GM21447 (cell line): Measurements from ENCODE around the gene SERPINB6.
"Not testable (repeated sequence)": the region's sequence is repeated elsewhere in the genome, so short reads cannot be mapped to it uniquely, and the experiment has no call there.

ENCODE experiments used
- ATAC-seq: cut with Tn5 transposase; IDR thresholded peaks from one replicate; pipeline ENCODE4 v1.9.1; 2021; ENCODE audit not compliant: unreplicated experiment

The SERPINB6 gene

DNA sequence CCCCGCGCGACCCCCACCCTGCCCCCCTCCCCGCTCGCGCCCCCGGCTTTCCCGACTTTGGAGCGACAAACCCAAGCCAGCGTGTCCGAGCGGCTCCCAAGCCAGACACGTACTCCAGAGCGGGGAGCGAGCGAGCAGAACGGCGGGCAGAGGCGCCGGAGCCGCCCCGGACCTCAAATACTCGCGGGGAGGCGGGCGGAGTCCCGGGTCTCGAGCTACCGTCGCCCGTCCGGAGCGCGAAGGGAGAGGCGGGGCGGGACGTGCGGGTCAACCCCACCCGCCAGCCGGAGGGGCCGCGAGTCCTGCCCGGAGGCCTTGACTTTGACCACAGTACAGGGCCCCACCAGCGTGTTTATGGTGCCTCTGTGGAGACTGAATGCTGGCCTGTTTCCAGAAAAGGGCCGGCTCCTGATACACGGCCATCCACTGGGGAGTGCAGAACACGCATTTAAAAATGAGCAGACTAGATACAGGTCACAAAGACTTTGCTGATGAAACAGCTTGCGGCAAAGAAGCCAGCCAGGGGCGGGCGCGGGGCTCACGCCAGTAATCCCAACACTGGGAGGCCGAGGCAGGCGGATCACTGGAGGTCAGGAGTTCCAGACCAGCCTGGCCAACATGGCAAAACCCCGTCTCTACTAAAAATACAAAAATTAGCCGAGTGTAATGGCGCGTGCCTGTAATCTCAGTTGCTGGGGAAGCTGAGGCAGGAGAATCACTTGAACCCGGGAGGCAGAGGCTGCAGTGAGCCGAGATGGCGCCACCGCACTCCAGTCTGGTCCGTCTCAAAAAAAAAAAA, at the start of gene SERPINB6:
TSS of gene SERPINB6 (minus strand) at position 148 of the 799 bp plus-strand sequence. CDS start 12,235 bp downstream, outside the sequence.
- no peak for ATAC-seq

GRCh38 chr6:3019749-3020320, 48.5 kb upstream of the SERPINB6 start:
- no peak for ATAC-seq

DNA sequence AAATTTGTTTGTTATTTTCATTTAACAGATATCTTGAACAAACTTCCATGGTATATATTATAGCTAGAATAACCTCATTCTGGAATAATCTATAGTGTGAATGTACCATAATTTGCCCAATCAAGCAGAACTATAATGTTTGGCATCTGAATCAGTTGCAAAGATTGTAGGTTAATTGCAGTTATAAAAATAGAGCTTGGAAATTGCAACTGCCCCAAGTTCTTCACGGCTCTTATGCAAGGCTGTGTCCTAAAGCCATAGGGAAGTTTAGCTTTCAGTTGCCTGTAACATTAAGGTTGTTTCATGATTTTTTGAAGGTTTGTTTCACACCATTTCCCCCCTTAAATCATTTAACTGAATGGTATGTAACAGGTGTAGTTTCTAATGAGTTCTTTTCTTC, 47.7 kb upstream of the SERPINB6 start:
- ATAC-seq = no peak

DNA sequence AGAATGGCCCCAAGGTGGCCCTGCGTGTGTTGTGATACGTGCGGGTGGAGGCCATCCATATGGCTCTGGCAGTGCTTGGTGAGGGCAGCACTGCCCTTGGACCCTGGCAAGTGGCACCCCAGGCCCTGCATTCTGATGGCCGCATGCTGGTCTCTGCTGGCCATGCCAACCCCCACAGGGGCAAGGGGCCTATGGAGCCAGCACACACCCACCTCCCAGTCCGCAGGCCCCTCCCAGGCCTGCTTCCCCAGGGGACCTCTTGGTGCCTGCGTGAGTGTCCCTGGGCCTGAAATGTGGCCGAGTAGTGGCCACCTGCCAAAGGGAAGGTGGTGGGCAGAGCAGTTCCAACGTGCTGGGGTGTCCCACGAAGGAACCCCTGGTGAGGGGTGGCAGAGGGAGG, 45.9 kb upstream of the SERPINB6 start:
- ATAC-seq = no peak

- ATAC-seq = no peak
Measured at GRCh38 chr6:3016473-3017280, 45.3 kb upstream of the SERPINB6 start.

- no peak for ATAC-seq
Measured at GRCh38 chr6:3015144-3015543, 43.8 kb upstream of the SERPINB6 start.

- no peak for ATAC-seq
Measured at GRCh38 chr6:3014675-3015066, 43.3 kb upstream of the SERPINB6 start.

DNA sequence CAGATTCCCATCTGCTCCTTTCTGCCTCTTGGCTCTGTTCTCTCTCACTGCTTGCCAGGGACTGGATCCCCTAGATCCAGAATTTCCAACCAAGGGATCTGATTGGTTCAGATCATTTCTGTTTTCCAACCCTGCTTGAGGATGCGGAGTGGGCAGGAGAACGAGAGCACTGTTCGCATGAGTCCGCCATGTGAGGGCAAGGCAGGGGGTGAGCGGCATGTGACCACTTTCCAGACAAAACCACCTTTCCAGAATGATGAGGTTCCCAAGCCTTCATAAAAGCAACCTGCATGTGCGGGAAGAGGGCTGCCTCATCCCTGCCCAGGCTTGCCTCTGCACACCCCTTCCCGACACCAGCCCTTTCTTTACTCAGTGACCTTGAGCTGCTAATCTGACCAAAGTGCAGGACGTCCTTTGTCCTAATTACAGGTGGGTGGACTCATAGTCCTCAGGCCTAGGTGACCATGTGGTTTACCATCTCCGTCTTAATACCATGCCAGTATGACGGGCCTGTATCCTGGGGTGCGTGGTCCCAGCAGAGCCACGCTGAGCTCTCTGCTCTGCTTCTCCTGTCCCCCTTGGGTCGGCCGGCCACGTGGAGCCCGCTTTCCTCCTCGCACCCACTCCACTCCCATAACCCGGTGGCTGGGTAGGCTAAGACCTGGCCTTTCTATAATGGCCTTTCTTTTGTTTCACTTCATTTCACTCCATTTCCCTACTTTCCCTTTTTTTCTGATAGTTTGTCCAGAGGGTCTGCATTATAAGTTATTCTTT, 42.7 kb upstream of the SERPINB6 start:
- no peak for ATAC-seq

GRCh38 chr6:3013486-3013885, 42.1 kb upstream of the SERPINB6 start:
- no peak for ATAC-seq

DNA sequence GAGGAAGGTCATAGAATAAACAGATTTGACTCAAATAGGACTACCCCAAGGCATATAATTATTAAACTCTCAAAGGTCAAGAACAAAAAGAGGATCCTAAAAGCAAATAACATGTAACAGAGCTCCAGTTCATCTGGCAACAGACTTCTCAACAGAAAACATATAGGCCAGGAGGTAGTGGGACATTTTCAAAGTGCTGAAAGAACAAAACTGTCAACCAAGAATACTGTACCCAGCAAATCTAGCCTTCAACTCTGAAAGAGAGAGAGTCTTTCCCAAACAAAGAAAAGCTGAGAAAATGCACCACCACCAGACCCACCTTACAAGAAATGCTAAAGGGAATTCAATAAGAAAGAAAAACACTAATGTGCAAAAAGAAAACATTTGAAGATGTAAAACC, 40.2 kb upstream of the SERPINB6 start:
- ATAC-seq = no peak

GRCh38 chr6:3011158-3011557, 39.8 kb upstream of the SERPINB6 start:
- no peak for ATAC-seq

- no peak for ATAC-seq
Measured at GRCh38 chr6:3009930-3010329, 38.6 kb upstream of the SERPINB6 start.

GRCh38 chr6:3008712-3009265, 37.4 kb upstream of the SERPINB6 start:
- not testable (repeated sequence) for ATAC-seq

DNA sequence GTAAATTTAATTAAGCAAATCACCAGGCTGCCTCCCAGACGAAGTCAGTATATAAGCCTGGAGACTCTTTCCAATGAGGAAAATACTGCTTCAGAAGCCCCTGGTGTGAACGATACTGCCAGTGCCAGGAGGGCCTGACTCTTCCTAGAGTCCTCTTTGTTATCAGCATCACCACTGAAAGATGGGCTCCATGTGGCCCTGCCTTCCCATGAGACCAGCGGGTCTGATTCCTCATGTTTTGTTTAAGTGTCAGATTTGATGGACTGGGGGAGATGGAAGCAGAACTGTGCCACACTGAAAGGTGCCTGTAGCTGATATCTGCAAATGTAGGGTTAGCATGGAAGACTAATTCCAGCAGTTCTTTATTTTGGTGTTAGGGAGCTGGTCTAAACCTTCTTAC, 36.2 kb upstream of the SERPINB6 start:
- no peak for ATAC-seq

- no peak for ATAC-seq
Measured at GRCh38 chr6:3006476-3006875, 35.1 kb upstream of the SERPINB6 start.

DNA sequence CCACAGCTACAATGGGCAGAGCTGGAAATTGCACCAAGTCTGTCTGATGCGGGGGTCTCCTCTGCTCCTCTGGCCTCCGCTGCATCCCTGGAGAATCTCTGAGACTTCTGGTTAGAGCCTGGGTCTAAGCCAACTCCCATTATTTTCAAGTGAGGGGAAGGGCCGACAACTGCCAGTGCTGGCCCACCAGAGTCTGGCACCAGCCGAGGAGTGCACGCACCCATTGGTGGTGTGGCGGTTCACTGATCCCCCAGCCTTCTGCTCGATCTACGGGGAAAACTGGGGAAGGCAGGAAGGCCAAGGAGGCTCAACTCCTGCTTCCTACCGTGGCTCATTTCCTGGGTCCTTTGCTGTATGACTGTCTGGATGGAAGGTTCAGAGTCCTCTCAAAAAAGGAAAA, 34.5 kb upstream of the SERPINB6 start:
- ATAC-seq = no peak

DNA sequence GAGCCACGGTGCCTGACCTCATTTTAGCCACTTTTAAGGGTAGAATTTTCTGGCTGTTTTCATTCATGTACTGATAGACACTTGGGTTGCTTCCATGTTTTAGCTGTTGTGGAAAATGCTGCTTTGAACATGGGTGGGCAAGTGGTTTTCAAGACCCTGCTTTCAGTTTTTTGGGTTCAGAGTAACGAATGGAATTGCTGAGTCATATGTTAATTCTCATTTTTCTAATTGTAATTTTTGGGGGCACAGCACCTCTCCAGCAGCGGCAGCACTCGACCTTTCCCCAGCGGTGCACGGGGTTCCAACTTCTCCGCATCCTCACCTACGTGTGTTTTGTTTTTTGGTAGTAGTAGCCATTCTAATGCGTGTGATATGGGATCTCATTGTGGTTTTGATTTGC, 33.7 kb upstream of the SERPINB6 start:
- ATAC-seq = no peak

- not testable (repeated sequence) for ATAC-seq
Measured at GRCh38 chr6:3003226-3003625, 31.9 kb upstream of the SERPINB6 start.

DNA sequence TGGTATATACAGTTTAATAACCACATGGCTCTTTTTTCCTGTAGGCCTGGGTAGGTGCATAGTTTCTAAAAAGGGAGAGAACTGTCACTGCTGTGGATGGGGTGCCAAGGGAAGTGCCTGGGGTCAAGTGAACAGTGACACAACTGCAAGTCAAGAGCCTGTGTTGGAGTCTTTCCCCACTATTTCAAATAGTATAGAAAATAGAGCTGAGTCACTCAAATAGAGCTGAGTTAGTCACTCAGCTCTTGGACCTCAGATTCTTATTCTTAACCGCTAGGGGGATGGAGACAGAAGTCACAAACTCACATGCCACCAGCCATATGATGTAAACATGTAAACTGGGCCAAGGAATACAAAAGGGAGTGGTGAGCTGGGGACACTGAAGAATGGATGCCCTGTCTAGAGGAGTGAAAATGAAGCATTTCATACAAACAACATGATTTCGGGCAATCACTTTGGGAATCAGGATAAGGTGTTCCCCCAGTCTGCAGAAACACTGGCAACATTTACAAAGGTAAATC, 30.5 kb upstream of the SERPINB6 start:
- no peak for ATAC-seq

- no peak for ATAC-seq
Measured at GRCh38 chr6:3001146-3001772, 29.9 kb upstream of the SERPINB6 start.
